Renal pelvis (tissue), 4 donors: ENCODE measurements around the gene RFX7. TPM values are rescaled to one million over a fixed set of nuclear protein-coding genes. Genes with fewer than 3 reads are reported as not detected.

ENCODE experiments used
- DNase-seq: peaks from one replicate; pipeline ENCODE4 v3.0.0-alpha.2; 2013
- polyA plus RNA-seq, 3 donors: library from polyadenylated mRNA; unstranded; fragments of 120-200 nt; gene quantifications; one replicate each; pipeline ENCODE4 v1.2.1, GENCODE V29; 2013; ENCODE audit not compliant: insufficient read length in 3 of 3

RFX7 gene
- polyA plus RNA-seq, 3 donors: 21.8 to 22.0 (median 21.8) TPM

DNA sequence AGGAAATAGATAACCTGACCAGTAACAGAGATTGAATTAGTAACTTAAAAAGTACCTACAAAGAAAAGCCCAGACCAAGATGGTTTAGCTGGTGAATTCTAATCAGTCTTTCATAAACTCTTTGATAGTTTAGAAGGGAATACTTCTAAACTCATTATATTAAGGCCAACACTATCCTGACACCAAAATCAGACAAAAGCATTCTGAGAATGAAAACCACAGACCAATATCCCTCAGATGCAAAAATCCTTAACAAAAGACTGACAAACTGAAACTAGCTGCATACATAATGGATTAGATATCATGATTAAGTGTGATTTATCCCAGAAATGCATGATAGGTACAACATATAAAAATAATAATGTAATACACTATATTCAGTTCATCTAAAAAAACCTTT is 115.6 kb downstream of the RFX7 start:
- no peak for DNase-seq

DNA sequence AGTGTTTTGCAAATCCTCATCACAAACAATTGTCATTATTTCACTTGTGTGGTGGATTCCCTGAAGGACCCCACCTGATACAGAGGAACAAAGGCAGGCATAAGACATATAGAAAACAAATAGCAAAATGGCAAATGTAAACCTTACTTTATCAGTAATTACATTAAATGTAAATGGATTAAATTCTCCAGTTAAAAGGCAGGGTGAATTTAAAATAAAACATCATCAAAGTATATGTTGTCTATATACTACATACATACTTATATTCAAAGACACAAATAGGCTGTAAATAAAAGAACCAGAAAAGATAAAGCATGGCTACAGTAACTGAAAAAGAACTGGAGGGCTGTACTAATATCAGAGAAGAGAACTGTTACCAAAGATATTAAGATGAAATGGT is 117.3 kb downstream of the RFX7 start:
- no peak for DNase-seq

DNA sequence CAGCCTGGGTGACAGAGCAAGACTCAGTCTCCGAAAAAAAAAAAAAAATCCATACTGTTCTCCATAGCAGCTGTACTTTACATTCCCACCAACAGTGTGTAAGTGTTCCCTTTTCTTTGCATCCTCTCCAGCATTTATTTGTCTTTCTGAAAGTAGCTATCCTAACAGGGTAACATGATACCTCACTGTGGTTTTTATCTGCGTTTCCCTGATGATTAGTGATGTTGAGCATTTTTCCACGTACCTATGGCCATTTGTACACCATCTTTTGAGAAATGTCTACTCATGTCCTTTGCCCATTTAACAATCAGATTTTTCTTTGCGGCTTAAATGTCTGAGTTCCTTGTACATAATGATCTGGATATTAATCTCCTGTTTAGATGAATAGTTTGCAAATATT is 119.3 kb downstream of the RFX7 start:
- DNase-seq: no peak

DNA sequence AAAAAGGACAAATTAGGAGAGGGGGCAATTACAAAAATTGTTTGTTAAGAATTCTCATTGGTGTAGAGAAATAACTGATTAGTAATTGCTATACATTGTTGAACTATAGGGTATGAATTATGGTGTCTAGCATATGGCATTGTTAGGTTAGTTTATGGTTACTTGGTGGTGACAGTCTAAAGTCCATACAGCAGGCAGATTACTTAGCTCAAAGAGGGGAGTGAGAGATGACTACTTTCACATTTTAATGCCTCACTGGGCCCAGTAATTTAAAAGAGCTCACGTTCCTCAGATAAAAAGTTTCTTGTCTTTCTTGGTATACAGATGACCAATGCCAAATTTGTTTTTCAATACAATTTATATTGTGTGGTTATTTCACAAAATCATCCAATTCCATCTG is 137.8 kb downstream of the RFX7 start:
- no peak for DNase-seq

DNA sequence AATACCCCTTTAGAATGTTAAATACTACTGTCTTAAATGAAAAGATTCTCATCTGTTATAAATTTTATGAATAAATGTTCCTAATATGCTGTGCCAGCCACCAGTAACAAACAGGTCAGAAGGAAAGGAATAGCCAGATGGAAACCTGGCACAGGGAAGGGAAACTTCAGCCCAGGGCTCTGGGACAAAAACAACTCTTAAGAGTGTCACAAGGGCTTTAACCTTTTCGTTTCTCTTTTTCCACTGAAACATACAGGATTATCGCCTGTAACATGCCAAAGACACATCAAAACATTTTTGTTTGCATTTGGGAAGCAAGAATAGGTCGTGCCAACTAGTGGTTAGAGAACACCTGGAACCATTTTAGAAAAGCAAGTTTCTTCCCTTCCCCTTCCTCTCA is 141.2 kb downstream of the RFX7 start:
- no peak for DNase-seq

DNA sequence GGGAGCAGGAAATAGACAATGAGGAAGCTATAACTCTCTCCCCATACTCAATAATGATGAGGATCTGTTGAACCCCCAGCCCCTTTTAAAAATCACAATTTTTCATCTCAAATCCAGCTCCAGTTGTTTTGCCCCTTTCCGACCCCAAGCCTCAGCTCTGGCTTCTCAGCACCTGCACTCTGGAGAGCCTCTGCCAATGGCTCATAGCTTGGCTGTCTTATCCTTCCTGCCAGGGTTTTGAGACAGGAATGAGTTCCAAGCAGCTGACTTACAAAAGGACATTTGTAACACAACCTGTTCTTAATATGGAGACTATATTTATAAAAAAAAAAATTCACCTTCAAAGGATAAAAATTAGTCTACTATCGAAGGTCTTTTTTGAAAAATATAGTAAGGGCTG is 144.4 kb downstream of the RFX7 start:
- no peak for DNase-seq

DNA sequence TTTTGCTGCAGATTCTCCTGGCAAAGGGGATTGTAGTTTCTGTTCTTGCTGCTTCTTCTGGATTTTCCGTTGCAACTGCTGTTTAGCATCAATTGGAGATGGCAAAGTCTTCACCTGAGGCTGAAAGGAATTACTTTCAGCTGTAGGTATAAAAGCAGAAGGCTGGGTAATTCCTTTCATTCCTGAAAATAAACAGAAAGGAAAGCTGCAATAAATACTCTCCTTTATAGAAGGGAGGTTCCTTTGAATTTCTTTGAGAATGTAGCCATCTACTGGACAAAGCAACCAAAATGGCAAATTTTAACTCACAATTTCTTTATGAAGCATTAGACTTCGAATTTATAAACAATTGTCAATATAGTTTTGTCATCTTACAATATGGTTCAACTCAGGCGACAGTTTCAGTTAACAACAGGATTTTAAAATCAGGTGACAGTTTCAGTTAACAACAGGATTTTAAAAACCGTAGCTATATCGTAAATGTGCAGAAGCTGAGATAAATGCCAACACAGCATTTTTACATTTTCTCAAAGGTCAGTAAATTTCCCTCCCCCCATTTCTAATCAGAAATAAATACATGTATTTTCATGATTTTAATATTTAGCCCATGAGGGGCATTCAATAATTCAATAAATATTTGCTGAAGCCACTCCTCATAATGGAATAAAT is 145.3 kb downstream of the RFX7 start:
- no peak for DNase-seq

DNA sequence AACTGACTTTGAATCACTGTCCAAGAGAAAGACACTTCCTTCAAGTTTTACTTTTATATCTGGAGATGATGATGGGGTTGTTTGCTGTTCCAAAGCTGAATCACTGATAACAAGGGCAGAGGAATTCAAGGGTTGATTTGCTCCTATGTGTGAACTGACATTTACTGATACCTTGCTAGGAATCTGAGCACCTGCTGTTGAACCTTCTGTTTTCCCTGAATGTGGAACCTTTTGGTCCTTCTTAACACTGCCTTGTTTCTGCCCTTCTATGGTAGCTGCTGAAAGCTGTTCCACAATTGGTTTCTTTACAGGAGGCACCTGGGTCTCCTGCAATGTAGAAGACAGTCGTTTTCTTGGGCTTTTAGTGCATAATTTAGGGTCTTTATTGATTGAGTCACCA is 148.3 kb downstream of the RFX7 start:
- no peak for DNase-seq

DNA sequence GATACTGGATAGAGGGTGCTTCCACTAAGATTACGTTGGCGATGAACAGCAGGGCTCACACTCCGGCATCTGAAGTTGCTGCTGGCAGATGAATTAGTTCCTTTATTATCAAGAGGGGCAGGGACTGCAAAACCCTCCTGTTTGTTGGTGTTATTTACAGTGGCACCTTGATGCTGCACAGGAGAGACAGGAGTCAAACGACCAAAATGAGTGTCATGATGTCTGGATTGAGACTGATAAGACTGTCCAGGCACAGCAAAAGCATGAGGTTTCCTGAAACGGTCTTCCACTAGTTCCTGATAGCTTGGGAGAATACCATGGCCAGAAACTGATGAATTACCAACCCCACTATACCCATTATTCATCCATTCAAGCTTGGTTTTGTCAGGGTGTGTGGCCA is 149.5 kb downstream of the RFX7 start:
- no peak for DNase-seq

DNA sequence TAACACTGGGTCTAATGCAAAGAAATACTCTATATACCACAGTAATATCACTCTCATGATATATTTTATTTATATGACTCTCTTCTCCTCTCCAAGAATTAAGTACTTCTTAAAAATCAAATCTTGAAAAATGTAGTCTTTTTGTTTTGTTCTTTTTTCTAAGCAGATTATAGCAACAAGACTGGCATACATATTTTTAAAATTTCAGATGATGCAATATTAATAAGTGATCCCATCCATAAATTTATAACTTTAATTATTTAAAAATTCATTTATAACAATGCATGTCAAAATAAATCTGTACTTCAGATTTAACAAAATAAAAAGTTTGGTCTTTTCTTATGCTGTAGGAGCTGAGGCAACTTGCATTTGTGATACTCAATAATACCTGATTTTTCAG is 155.3 kb downstream of the RFX7 start:
- no peak for DNase-seq

DNA sequence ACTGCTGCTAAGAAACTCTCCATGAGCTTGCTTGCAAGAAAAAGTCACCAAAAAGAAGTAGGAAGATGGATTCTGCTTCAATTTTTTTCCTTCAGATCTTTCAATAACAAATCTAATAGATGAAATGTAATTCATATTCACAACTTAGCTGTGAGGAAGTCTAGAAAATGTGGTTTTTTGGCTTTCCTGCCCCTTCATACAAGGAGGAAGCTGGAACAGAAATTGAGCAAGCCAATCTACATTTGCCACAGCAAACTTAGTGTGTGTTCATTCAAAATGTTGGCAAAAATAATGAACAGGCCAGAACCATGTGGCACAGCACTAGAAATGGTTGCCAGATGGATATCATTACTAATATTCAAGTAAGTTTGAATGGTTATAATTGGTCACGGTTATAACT is 157.1 kb downstream of the RFX7 start:
- no peak for DNase-seq

DNA sequence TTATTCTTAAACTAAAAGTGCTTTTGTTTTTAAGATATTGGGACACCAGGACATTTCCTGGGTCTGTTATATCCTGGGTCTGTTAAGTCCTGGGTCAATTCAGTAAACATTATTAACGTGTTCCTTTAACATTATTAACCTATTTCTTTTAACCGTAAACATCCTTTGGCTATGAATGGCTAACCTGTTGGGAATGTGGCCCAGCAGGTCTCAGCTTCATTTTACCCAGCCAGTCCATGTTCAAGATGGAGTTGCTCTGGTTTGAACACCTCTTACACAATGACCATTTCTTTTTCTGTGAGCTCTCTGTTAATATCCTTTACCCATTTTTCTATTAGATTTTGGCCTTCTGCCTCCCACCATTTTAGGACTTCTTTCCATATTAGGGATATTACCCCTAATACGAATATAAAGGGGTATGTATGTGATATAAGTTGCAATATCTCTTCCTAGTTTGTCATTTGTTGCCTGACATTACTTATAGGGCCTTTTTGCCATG is 161.4 kb downstream of the RFX7 start:
- no peak for DNase-seq

DNA sequence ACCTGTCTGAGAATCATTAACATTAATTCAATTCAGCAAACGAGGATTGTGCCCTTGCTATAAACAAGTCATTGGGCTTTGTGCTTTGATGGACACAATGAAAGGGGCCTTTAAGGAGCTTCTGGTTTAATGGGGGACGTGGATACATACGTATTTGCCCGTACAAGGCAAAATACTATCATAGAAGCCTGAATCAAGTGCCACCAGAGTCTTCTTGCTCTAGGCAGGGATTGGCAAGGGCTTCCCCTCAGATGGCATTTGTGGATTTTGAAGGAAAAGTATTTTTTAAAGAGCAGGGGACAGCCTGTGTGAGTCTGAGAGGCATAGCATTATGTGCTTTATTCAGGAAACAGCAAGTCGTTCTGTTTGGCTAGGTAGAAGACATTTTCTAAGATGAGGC is 166.6 kb downstream of the RFX7 start:
- no peak for DNase-seq

DNA sequence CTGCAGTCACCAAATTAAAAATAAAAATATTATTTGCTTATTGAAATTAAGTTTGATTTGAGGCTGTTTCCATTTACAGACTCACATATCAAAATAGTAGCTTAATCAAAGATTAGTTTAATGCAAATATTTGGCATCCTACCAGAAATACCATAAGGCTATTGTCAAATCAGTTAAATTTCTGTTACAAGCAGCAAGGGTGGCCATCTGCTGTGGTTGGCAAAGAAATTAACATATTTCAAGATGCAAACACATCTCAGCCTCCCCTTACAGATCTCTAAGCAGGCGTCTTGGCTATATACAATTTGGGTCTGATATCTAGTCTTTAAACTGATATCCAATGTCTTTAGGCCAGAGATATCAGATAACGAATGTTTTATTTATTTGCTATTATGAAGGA is 167.0 kb downstream of the RFX7 start:
- no peak for DNase-seq

DNA sequence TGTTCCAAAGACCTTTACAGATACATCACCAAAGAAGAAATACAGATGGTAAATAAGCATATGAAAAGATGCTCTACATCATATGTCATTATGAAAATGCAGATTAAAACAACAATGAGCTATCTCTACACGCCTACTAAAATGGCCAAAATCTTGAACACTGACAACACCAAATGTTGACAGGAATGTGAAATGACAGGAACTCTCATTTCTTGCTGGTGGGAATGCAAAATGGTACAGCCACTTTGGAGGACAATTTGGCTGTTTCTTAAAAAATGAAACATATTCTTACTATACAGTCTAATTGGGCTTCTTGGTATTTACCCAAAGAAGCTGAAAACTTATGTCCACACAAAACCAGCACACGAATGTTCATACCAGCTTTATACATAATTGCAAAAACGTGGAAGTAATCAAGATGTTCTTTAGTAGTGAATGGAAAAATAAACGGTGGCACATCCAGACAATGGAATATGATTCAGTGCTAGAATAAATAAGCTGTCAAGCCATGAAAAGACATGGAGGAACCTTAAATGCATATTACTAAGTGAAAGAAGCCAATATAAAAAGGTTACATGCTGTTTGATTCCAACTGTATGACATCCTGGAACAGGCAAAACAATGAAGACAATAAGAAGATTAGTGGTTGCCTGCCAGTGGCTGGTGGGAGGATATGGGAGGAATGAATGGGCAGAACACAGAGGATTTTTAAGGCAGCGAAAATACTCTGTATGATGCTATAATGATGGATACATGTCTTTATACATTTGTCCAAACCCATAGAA is 169.0 kb downstream of the RFX7 start:
- no peak for DNase-seq

DNA sequence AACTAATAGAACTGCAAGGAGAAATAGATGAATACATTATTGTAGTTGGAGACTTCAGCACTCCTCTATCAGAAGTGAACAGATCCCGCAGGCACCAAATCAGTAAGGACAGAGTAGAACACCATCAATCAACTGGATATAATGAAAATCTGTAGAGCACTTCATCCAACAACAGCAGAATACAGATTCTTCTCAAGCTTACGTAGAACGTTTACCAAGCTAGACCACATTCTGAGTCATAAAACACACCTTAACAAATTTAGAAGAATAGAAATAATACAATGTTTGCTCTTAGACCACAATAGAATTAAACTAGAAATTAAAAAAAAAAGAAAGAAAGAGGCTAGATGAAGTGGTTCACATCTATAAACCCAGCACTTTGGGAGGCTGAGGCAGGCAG is 179.5 kb downstream of the RFX7 start:
- no peak for DNase-seq

DNA sequence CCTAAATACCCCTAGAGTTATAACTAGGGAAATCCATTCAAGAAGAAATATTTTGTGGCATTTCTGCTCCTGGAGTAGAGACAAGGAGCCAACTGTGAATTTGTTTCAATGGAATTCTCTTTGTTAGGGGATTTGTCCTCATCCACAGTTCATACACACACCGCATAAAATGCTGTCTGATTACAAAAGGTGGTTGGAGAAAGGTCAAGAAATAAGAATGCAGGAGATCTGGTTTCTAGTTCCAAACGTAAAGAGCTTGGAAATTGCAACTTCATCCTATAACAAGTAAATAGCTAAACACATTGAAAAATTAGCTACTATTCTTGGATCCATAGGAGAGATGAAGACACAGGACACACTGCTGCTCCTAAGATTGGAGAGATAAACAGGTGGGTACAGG is 184.0 kb downstream of the RFX7 start:
- DNase-seq: no peak

DNA sequence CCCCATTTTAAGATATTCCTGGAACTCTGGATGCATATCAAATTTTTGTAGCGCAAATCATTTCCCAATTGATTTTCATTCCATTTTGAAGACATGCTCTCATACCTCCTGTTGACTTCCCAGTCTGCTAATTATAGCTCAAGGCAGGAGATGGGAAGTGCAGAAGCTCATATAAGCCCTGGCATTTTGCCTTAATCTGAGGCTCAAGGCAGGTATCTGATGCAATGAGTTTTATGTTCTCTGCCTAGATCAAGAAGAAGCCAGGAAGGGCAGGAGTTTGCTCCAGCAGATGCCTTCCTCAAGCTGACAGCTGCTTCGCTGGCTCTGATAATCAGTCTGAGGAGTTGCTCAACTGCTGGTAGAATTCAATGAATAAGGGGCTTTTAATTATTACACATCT is 184.7 kb downstream of the RFX7 start:
- no peak for DNase-seq

DNA sequence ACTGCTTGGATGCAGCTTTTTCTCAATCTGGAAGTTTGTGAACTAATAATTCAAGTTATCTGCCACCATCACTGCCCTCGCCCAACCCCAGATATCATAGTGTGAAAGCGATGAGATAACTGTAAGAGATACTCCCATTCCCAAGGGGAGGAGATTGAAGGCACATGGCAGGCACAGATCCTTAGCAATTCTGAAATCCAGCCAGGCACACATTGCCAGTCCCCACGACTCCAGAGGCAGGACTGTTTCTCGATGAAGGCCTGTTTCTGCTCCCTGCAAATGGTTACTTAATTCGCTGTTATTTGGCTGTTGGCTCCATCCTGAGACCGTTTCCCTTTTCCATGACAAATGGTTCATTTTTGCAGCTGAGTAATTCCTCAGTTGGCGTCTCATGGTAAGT is 187.1 kb downstream of the RFX7 start:
- no peak for DNase-seq

DNA sequence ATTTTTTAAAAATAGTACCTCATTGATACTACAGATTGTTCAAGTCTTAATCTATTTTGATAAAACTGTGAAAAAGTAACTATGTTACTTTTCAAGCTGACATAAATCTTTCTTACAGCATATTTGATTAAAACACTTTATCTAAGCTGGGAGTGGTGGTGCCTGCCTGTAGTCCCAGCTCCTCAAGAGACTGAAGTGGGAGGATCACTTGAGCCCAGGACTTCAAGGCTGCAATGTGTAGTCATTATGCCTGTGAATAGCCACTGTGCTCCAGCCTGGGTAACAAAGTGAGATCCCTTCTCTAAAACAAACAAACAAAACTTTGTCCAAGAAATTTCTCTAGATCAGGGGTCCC is 190.7 kb downstream of the RFX7 start:
- no peak for DNase-seq

DNA sequence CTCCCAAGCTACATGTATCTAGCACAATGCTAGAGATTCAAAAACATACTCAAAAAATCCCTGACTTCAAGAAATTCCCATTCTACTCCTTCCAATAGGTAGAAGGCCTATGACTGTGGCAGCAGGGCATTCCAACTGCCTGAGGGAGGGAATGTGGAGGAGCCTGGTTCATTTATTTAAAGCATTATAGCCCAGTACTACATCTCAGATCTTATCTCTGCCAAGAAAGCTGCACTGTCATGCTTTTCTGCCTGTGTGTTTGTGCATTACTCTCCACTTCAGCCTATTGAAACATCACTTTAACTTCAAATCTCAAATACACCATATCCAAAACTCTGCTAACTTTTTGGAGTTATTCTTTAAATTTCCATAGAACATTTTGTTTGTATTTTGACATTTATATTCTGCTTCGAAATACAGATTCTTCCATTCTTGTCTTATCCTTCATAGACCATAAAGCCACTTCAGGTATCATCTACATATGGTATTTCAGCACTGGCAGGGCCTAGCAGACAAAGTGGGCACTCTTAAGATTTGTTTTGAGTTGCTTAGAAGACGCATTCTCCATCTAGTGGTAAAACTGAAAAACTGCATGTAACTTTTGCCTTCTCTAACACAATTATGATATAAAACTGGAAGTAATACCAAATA is 191.2 kb downstream of the RFX7 start:
- peak; percentile 10 for DNase-seq

DNA sequence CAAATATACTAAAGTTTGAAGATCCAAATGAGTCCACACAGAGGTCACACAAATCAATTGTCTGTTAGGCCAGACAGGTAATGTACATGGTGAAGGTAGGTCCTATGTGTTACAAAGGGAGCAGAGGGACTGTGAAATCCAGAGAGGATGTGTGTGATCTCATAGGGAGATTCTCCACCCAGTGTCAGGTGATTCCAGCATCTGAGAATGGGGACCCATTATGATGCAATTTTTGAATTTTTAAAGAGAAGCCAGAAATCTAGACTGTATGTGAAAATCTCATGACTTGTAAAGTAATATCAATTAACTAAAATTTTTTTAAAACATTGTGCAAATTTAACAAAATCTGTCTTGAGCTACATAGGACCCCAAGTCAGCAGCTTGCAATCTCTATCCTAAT is 192.0 kb downstream of the RFX7 start:
- no peak for DNase-seq

DNA sequence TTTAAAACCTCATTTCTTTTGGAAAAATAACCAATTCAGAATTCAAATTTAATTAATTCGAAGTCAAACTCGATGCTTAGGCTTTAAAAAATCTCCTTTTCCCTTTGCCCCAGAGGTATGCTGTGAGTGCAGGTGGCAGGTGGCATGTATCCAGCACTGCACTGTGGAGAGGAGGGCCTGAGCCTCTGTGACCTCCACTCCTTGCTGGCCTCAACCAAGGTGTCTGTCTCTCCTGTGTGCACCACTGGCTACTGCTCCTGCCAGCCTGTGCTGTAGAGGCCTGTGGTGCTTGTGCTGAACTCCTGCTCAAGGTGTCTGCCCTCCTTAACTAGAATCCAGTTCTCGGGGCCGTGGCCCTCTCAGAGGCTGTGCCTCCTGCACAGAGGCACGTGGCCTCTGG is 194.1 kb downstream of the RFX7 start:
- no peak for DNase-seq
